Measurements from ENCODE around the gene ELP4. TPM values are rescaled to one million over a fixed set of nuclear protein-coding genes. Genes with fewer than 3 reads are reported as not detected.
"Not testable (repeated sequence)": the region's sequence is repeated elsewhere in the genome, so short reads cannot be mapped to it uniquely, and the experiment has no call there.

The ELP4 gene
- total RNA-seq, 1 donor from 2014 or later, result 16.7 TPM

DNA sequence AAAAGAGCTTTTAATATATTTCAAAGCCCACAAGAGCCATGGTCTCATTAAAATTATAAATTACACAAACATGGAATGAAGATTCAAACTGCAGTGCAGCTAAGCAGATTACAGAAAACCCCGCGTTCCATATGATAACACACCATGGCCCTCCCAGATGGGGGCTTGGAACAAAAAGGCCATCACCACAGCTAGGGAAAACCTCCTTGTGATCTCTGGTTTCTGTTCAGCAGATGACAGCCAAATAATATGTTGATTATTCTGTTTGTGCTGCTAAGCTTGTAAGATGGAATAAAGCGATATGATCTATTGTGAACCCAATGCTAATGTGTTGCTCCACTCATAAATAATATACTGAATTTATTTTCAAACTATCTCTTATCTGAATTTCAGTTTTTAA is 28.6 kb upstream of the ELP4 start:
- no peak for DNase-seq (ENCODE audit: low read depth)
- no peak overlapping the region for H3K4me3 ChIP-seq (ENCODE audit: low read depth, low read length)
- TF ChIP-seq, protein P1, sequence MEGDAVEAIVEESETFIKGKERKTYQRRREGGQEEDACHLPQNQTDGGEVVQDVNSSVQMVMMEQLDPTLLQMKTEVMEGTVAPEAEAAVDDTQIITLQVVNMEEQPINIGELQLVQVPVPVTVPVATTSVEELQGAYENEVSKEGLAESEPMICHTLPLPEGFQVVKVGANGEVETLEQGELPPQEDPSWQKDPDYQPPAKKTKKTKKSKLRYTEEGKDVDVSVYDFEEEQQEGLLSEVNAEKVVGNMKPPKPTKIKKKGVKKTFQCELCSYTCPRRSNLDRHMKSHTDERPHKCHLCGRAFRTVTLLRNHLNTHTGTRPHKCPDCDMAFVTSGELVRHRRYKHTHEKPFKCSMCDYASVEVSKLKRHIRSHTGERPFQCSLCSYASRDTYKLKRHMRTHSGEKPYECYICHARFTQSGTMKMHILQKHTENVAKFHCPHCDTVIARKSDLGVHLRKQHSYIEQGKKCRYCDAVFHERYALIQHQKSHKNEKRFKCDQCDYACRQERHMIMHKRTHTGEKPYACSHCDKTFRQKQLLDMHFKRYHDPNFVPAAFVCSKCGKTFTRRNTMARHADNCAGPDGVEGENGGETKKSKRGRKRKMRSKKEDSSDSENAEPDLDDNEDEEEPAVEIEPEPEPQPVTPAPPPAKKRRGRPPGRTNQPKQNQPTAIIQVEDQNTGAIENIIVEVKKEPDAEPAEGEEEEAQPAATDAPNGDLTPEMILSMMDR (conservative IDR thresholded peaks at IDR 0.05; ENCODE audit: low read depth, low read length), result no peak

DNA sequence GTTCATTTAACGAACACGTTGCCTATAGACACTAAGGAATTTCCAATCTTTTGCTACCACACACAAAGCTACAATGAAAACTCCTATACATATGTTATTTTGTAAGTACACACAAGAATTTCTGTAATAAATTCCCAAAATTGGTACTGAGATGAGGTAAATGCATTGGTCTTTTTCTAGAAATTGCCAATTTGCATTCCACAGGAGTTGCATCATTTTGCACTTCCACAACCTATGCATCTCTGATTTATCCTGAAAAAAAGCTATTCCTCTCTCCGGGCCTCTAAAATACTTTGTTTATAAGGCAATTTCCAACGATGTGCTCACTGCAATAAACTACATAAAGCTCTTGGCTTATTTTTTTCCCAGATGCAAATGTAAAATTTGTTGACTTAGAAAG is 25.1 kb upstream of the ELP4 start:
- H3K4me3 ChIP-seq (ENCODE audit: low read depth, low read length), result no peak overlapping the region
- no peak for DNase-seq (ENCODE audit: low read depth)
- TF ChIP-seq, protein P1 (conservative IDR thresholded peaks at IDR 0.05; ENCODE audit: low read depth, low read length), result no peak

DNA sequence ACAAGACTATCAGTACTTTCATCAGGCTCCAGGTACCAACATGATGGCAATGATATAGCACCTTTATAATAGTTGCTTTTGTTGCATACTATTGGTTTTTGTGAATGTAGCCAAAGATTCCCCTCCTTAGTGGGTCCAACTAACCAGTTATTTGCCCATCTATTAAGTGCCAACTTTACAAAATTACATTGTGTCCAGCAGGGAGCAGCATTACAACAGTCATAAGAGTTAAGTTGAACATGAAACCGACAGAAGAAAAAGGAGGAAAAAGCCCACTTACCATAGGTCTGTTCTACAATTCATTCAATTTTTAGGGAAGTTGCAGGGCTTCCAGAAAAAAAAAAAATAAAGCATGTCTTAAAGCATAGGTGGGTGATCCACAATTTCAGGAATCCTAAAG is 21.7 kb upstream of the ELP4 start:
- no peak for DNase-seq (ENCODE audit: low read depth)
- H3K4me3 ChIP-seq (ENCODE audit: low read depth, low read length), result no peak overlapping the region
- TF ChIP-seq, protein P1 (conservative IDR thresholded peaks at IDR 0.05; ENCODE audit: low read depth, low read length), result peak; percentile 63

DNA sequence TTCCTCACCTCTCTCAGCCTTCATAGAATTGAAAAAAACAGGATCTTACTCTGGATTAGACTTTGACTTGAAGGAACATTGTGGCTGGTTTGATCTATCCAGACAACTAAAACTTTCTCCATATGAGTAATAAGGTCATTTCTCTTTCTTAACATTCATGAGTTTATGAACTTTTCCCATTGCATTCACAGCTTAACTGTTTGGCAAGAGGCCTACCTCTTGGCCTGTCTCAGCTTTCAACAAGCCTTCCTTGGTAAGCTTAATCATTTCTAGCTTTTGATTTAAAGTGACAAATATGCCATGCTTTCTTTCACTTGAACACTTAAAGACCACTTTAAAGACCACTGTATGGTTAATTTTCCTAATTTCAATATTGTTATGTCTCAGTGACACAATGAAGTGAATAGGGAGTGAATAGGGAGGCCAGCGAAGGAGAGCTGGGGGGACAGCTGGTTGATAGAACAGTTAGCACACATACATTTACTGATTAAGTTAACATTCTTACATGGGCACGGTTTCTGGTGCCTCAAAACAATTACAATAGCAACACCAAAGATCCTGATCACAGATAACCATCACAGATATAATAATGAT is 17.1 kb upstream of the ELP4 start:
- TF ChIP-seq, protein P1 (conservative IDR thresholded peaks at IDR 0.05; ENCODE audit: low read depth, low read length), result no peak
- DNase-seq (ENCODE audit: low read depth), result no peak
- no peak overlapping the region for H3K4me3 ChIP-seq (ENCODE audit: low read depth, low read length)

DNA sequence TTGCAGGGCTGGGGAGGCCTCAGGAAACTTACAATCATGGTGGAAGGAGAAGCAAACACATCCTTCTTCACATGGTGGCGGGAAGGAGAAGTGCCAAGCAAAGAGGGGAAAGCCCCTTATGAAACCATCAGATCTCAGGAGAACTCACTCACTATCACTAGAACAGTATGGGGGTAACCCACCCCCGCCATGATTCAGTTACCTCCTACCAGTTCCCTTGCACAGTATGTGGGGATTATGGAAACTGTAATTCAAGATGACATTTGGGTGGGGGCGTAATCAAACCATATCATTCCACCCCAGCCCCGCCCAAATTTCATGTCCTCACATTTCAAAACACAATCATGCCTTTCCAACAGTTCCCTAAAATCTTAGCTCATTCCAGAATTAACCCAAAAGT is 16.3 kb upstream of the ELP4 start:
- no peak overlapping the region for H3K4me3 ChIP-seq (ENCODE audit: low read depth, low read length)
- no peak for DNase-seq (ENCODE audit: low read depth)
- TF ChIP-seq, protein P1 (conservative IDR thresholded peaks at IDR 0.05; ENCODE audit: low read depth, low read length), result no peak

DNA sequence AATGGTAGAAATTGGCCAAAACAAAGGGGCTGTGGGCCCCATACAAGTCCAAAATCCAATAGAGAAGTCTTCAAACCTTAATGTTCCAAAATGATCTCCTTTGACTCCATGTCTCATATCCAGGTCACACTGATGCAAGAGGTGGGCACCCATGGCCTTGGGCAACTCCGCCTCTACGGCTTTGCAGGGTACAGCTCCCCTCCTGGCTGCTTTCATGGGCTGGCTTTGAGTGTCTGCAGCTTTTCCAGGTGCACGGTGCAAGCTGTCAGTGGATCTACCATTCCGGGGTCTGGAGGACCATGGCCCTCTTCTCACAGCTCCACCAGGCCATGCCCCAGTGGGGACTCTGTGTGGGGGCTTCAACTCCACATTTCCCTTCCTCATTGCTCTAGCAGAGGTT is 15.8 kb upstream of the ELP4 start:
- not testable (repeated sequence) for DNase-seq (ENCODE audit: low read depth); H3K4me3 ChIP-seq (ENCODE audit: low read depth, low read length)

DNA sequence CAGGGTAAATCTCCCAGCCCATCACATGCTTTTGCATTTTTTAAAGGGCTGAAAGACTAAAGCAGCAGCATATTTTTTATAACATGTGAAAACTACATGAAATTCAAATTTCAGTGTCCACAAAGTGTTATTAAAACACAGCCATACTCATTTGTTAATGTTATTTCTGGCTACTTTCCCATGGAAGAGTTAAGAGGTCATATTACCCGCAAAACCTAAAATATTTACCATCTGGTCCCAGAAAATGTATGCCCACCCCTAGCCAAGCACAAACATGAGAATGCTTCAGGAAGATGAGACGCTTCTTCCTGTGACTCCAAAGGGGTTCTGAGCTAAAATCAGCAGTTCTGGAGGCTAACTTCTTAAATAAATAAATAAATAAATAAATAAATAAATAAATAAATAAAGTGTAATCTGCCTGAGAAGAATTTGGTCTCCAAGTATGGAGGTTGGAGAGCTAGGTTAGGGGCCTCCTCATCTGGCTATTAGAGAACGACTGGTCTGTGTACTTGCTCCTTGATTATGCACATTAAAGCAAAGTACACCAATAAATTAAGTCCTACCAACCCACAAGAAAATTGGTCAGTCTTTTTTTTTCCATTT is 9.9 kb upstream of the ELP4 start:
- TF ChIP-seq, protein P1 (conservative IDR thresholded peaks at IDR 0.05; ENCODE audit: low read depth, low read length), result no peak
- no peak for DNase-seq (ENCODE audit: low read depth)

More for the DNA sequence above, 9.9 kb upstream of the ELP4 start:
- H3K4me3 ChIP-seq (ENCODE audit: low read depth, low read length), result no peak overlapping the region

All from epithelial cell of proximal tubule (primary cell).